GM23338 (cell line): ENCODE data around the gene DACT2. TPM values are rescaled to one million over a fixed set of nuclear protein-coding genes. Genes with fewer than 3 reads are reported as not detected.

ENCODE experiments used
- ATAC-seq: fragments of 200-7000 bp; cut with Tn5 transposase; 3 replicates; pipeline ENCODE4 v1.9.1; 2020
- DNase-seq: peaks from one replicate; pipeline ENCODE4 v3.0.0-alpha.2; 2015; ENCODE audit warnings: low spot score
- H2AFZ ChIP-seq: fragments of 200-600 bp; sonication (generic); 2 replicates; pipeline ENCODE4 v1.8.0; 2016; ENCODE audit warnings: antibody characterized with exemption, mild to moderate bottlenecking, moderate library complexity
- H3F3A ChIP-seq: fragments of 200-600 bp; sonication (generic); replicated peaks from 2 replicates; pipeline ENCODE4 v1.8.0; 2017; ENCODE audit warnings: antibody characterized with exemption, mixed run types, low read depth
- H3K27ac ChIP-seq: fragments of 200-600 bp; sonication (generic); 2 replicates; pipeline ENCODE4 v1.6.1; 2016; ENCODE audit warnings: low read depth
- H3K27me3 ChIP-seq: fragments of 200-600 bp; sonication (generic); 2 replicates; pipeline ENCODE4 v1.8.0; 2016; ENCODE audit warnings: mild to moderate bottlenecking, mixed run types, moderate library complexity; ENCODE audit not compliant: insufficient read depth
- H3K36me3 ChIP-seq: fragments of 200-600 bp; sonication (generic); 2 replicates; pipeline ENCODE4 v1.8.0; 2016; ENCODE audit warnings: mild to moderate bottlenecking; ENCODE audit not compliant: insufficient read depth
- H3K4me1 ChIP-seq: fragments of 200-600 bp; sonication (generic); 2 replicates; pipeline ENCODE4 v1.8.0; 2016; ENCODE audit warnings: mild to moderate bottlenecking, moderate library complexity; ENCODE audit not compliant: insufficient read depth
- H3K4me2 ChIP-seq: fragments of 200-600 bp; sonication (generic); 2 replicates; pipeline ENCODE4 v1.7.1; 2017; ENCODE audit warnings: mixed run types
- H3K4me3 ChIP-seq: fragments of 200-600 bp; sonication (generic); 2 replicates; pipeline ENCODE4 v1.6.1; 2016; ENCODE audit warnings: mixed run types
- H3K79me2 ChIP-seq: fragments of 200-600 bp; sonication (generic); replicated peaks from 2 replicates; pipeline ENCODE4 v1.8.0; 2017; ENCODE audit warnings: mild to moderate bottlenecking; ENCODE audit not compliant: insufficient read depth
- H3K9me2 ChIP-seq: fragments of 200-600 bp; sonication (generic); 2 replicates; pipeline ENCODE4 v1.8.0; 2017; ENCODE audit not compliant: insufficient read depth
- H4K20me1 ChIP-seq: fragments of 200-600 bp; sonication (generic); replicated peaks from 2 replicates; pipeline ENCODE4 v1.8.0; 2017; ENCODE audit warnings: mild to moderate bottlenecking; ENCODE audit not compliant: insufficient read depth
- H3K27ac Mint-ChIP-seq: 2 replicates; pipeline ENCODE4 v1.8.0; 2020; ENCODE audit warnings: inconsistent platforms, mild to moderate bottlenecking, moderate library complexity, mixed read lengths
- H3K27me3 Mint-ChIP-seq: 3 replicates; pipeline ENCODE4 v1.8.0; 2022; ENCODE audit warnings: low read depth, mild to moderate bottlenecking, moderate library complexity, mixed read lengths, inconsistent platforms; ENCODE audit not compliant: insufficient read depth, poor library complexity
- H3K36me3 Mint-ChIP-seq: 3 replicates; pipeline ENCODE4 v1.8.0; 2021; ENCODE audit warnings: low read depth, mild to moderate bottlenecking, inconsistent platforms, moderate library complexity, mixed read lengths
- H3K4me1 Mint-ChIP-seq: 3 replicates; pipeline ENCODE4 v1.8.0; 2020; ENCODE audit warnings: mild to moderate bottlenecking, inconsistent platforms, mixed read lengths
- H3K4me3 Mint-ChIP-seq: 3 replicates; pipeline ENCODE4 v1.8.0; 2021; ENCODE audit warnings: moderate library complexity, mild to moderate bottlenecking, inconsistent platforms, mixed read lengths
- H3K9me3 Mint-ChIP-seq: 3 replicates; pipeline ENCODE4 v1.8.0; 2020; ENCODE audit warnings: moderate library complexity, mild to moderate bottlenecking, inconsistent platforms, mixed read lengths
- CREB1 ChIP-seq: fragments of 250-450 bp; sonication (Bioruptor Pico); IDR thresholded peaks from 2 replicates; pipeline ENCODE4 v1.5.0; 2020; ENCODE audit warnings: low read depth, mild to moderate bottlenecking, moderate library complexity
- EZH2 ChIP-seq: fragments of 200-600 bp; sonication (generic); IDR thresholded peaks from one replicate; pipeline ENCODE4 v1.8.0; 2017; ENCODE audit warnings: antibody characterized with exemption, mild to moderate bottlenecking, low read depth; ENCODE audit not compliant: unreplicated experiment
- EZH2phosphoT487 ChIP-seq: fragments of 200-600 bp; sonication (generic); IDR thresholded peaks from one replicate; pipeline ENCODE4 v1.8.1; 2018; ENCODE audit warnings: antibody characterized with exemption; ENCODE audit not compliant: unreplicated experiment
- JUNB ChIP-seq: IDR thresholded peaks from one replicate; pipeline ENCODE4 v1.6.1; 2016; ENCODE audit warnings: antibody characterized with exemption; ENCODE audit not compliant: unreplicated experiment
- NANOG ChIP-seq: IDR thresholded peaks from 2 replicates; pipeline ENCODE4 v1.6.1; 2016; ENCODE audit warnings: antibody characterized with exemption, borderline replicate concordance
- POLR2AphosphoS5 ChIP-seq: IDR thresholded peaks from 2 replicates; pipeline ENCODE4 v1.6.1; 2016; ENCODE audit warnings: antibody characterized with exemption, low read depth
- STAT1 ChIP-seq: IDR thresholded peaks from one replicate; pipeline ENCODE4 v1.6.1; 2016; ENCODE audit warnings: antibody characterized with exemption; ENCODE audit not compliant: unreplicated experiment
- ZNF114 ChIP-seq: fragments of 250-450 bp; sonication (Bioruptor Pico); IDR thresholded peaks from 2 replicates; pipeline ENCODE4 v1.5.0; 2020; ENCODE audit warnings: mild to moderate bottlenecking, moderate library complexity
- ZNF331 ChIP-seq: fragments of 250-450 bp; sonication (Bioruptor Pico); IDR thresholded peaks from 2 replicates; pipeline ENCODE4 v1.5.0; 2020; ENCODE audit warnings: low read depth, mild to moderate bottlenecking, moderate library complexity
- polyA plus RNA-seq: library from polyadenylated mRNA; unstranded; fragments of >200 nt; fragmentation: Nextera tagmentation; extraction: Ambion mirVana; gene quantifications from 2 replicates; pipeline ENCODE4 v1.2.1, GENCODE V29; 2016
- total RNA-seq: library from RNA; depleted of rRNA; stranded (reverse); fragments of >200 nt; shearing (Covaris generic); gene quantifications from 2 replicates; pipeline ENCODE4 v1.2.3, GENCODE V29; 2014
- TF ChIP-seq, protein P1 (sequence below): IDR thresholded peaks from one replicate; pipeline ENCODE4 v1.6.1; 2018; ENCODE audit warnings: antibody characterized with exemption; ENCODE audit not compliant: unreplicated experiment
- TF ChIP-seq, protein P2 (sequence below): IDR thresholded peaks from 2 replicates; pipeline ENCODE4 v1.6.1; 2016; ENCODE audit warnings: antibody characterized with exemption
- TF ChIP-seq, protein P3 (sequence below): fragments of 250-450 bp; sonication (Bioruptor Pico); IDR thresholded peaks from 2 replicates; pipeline ENCODE4 v1.5.0; 2020; ENCODE audit warnings: mild to moderate bottlenecking, moderate library complexity
- TF ChIP-seq, protein P4 (sequence below), 2 experiments: fragments of 200-600 bp in 1 of 2; sonication (generic) in 1 of 2; conservative IDR thresholded peaks; 2 replicates each; pipeline versions ENCODE4 v1.5.1 to v1.6.1; 2016 to 2017; ENCODE audit warnings: antibody characterized with exemption in 2 of 2, low read depth in 2 of 2, mild to moderate bottlenecking in 2 of 2, moderate library complexity in 1 of 2

DACT2 gene
- total and polyA plus RNA-seq, 2 experiments from 2014 or later, result 1.8 to 10.6 TPM

DNA sequence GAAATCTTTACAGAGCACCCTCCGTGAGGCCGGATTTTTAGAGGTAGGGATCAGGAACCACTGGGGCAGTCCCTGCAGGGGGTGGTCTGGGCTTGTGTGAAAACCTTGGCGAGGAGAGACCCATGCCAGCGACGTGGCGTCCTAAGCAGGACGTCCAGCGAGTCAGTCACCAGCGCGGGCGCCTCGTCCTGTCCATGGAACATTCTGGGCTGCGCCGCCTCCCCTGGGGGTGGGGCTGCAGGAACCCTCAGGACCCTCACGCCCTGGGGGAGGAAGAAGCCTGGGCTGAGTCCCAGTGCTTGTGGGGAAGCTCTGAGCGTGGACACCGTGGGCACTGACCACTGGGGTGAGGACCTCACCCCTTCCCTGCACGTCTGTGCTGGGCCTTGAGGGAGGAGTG, 25.7 kb upstream of the DACT2 start:
- Histone ChIP-seq H3K36me3 (no peaks in the 10 kb centered on the region), H3K79me2 (no peaks in the 10 kb centered on the region), H3F3A (no peaks in the 10 kb centered on the region), H2AFZ (peak overlapping the region; percentile 32; the same call in 1 of the 2 replicates), H3K27me3 (no peaks in the 10 kb centered on the region), H3K4me2 (no peak overlapping the region), H4K20me1 (no peaks in the 10 kb centered on the region), H3K4me1 (no peaks in the 10 kb centered on the region), H3K4me3 (no peak overlapping the region), H3K9me2 (no peaks in the 10 kb centered on the region), H3K27ac (no peak overlapping the region)
- Mint-ChIP-seq H3K27ac (no peak overlapping the region), H3K9me3 (no peaks in the 10 kb centered on the region), H3K36me3 (no peaks in the 10 kb centered on the region; the same call in 2 of the 3 replicates), H3K27me3 (peaks cover 9% of the 10 kb centered on the region), H3K4me3 (no peak overlapping the region), H3K4me1 (peaks cover 9% of the 10 kb centered on the region; the same call in 2 of the 3 replicates)
- ATAC-seq (no peak), DNase-seq (no peak)
- TF ChIP-seq JUNB (no peak), STAT1 (no peak), CREB1 (CRISPR knock-in tag) (no peak), ZNF114 (CRISPR knock-in tag) (no peak), POLR2AphosphoS5 (no peak), EZH2 (no peak), NANOG (no peak), EZH2phosphoT487 (no peak), ZNF331 (no peak)
- TF ChIP-seq, protein P1, sequence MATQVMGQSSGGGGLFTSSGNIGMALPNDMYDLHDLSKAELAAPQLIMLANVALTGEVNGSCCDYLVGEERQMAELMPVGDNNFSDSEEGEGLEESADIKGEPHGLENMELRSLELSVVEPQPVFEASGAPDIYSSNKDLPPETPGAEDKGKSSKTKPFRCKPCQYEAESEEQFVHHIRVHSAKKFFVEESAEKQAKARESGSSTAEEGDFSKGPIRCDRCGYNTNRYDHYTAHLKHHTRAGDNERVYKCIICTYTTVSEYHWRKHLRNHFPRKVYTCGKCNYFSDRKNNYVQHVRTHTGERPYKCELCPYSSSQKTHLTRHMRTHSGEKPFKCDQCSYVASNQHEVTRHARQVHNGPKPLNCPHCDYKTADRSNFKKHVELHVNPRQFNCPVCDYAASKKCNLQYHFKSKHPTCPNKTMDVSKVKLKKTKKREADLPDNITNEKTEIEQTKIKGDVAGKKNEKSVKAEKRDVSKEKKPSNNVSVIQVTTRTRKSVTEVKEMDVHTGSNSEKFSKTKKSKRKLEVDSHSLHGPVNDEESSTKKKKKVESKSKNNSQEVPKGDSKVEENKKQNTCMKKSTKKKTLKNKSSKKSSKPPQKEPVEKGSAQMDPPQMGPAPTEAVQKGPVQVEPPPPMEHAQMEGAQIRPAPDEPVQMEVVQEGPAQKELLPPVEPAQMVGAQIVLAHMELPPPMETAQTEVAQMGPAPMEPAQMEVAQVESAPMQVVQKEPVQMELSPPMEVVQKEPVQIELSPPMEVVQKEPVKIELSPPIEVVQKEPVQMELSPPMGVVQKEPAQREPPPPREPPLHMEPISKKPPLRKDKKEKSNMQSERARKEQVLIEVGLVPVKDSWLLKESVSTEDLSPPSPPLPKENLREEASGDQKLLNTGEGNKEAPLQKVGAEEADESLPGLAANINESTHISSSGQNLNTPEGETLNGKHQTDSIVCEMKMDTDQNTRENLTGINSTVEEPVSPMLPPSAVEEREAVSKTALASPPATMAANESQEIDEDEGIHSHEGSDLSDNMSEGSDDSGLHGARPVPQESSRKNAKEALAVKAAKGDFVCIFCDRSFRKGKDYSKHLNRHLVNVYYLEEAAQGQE, result no peak
- TF ChIP-seq, protein P2, sequence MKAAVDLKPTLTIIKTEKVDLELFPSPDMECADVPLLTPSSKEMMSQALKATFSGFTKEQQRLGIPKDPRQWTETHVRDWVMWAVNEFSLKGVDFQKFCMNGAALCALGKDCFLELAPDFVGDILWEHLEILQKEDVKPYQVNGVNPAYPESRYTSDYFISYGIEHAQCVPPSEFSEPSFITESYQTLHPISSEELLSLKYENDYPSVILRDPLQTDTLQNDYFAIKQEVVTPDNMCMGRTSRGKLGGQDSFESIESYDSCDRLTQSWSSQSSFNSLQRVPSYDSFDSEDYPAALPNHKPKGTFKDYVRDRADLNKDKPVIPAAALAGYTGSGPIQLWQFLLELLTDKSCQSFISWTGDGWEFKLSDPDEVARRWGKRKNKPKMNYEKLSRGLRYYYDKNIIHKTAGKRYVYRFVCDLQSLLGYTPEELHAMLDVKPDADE, result no peak
- TF ChIP-seq, protein P3, sequence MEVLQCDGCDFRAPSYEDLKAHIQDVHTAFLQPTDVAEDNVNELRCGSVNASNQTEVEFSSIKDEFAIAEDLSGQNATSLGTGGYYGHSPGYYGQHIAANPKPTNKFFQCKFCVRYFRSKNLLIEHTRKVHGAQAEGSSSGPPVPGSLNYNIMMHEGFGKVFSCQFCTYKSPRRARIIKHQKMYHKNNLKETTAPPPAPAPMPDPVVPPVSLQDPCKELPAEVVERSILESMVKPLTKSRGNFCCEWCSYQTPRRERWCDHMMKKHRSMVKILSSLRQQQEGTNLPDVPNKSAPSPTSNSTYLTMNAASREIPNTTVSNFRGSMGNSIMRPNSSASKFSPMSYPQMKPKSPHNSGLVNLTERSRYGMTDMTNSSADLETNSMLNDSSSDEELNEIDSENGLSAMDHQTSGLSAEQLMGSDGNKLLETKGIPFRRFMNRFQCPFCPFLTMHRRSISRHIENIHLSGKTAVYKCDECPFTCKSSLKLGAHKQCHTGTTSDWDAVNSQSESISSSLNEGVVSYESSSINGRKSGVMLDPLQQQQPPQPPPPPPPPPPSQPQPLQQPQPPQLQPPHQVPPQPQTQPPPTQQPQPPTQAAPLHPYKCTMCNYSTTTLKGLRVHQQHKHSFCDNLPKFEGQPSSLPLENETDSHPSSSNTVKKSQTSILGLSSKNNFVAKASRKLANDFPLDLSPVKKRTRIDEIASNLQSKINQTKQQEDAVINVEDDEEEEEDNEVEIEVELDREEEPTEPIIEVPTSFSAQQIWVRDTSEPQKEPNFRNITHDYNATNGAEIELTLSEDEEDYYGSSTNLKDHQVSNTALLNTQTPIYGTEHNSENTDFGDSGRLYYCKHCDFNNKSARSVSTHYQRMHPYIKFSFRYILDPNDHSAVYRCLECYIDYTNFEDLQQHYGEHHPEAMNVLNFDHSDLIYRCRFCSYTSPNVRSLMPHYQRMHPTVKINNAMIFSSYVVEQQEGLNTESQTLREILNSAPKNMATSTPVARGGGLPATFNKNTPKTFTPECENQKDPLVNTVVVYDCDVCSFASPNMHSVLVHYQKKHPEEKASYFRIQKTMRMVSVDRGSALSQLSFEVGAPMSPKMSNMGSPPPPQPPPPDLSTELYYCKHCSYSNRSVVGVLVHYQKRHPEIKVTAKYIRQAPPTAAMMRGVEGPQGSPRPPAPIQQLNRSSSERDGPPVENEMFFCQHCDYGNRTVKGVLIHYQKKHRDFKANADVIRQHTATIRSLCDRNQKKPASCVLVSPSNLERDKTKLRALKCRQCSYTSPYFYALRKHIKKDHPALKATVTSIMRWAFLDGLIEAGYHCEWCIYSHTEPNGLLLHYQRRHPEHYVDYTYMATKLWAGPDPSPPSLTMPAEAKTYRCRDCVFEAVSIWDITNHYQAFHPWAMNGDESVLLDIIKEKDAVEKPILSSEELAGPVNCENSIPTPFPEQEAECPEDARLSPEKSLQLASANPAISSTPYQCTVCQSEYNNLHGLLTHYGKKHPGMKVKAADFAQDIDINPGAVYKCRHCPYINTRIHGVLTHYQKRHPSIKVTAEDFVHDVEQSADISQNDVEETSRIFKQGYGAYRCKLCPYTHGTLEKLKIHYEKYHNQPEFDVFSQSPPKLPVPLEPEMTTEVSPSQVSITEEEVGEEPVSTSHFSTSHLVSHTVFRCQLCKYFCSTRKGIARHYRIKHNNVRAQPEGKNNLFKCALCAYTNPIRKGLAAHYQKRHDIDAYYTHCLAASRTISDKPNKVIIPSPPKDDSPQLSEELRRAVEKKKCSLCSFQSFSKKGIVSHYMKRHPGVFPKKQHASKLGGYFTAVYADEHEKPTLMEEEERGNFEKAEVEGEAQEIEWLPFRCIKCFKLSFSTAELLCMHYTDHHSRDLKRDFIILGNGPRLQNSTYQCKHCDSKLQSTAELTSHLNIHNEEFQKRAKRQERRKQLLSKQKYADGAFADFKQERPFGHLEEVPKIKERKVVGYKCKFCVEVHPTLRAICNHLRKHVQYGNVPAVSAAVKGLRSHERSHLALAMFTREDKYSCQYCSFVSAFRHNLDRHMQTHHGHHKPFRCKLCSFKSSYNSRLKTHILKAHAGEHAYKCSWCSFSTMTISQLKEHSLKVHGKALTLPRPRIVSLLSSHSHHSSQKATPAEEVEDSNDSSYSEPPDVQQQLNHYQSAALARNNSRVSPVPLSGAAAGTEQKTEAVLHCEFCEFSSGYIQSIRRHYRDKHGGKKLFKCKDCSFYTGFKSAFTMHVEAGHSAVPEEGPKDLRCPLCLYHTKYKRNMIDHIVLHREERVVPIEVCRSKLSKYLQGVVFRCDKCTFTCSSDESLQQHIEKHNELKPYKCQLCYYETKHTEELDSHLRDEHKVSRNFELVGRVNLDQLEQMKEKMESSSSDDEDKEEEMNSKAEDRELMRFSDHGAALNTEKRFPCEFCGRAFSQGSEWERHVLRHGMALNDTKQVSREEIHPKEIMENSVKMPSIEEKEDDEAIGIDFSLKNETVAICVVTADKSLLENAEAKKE, result no peak
- TF ChIP-seq, protein P4, sequence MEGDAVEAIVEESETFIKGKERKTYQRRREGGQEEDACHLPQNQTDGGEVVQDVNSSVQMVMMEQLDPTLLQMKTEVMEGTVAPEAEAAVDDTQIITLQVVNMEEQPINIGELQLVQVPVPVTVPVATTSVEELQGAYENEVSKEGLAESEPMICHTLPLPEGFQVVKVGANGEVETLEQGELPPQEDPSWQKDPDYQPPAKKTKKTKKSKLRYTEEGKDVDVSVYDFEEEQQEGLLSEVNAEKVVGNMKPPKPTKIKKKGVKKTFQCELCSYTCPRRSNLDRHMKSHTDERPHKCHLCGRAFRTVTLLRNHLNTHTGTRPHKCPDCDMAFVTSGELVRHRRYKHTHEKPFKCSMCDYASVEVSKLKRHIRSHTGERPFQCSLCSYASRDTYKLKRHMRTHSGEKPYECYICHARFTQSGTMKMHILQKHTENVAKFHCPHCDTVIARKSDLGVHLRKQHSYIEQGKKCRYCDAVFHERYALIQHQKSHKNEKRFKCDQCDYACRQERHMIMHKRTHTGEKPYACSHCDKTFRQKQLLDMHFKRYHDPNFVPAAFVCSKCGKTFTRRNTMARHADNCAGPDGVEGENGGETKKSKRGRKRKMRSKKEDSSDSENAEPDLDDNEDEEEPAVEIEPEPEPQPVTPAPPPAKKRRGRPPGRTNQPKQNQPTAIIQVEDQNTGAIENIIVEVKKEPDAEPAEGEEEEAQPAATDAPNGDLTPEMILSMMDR (conservative IDR thresholded peaks at IDR 0.05; ENCODE audit: low read depth in 2 of 2), result no peak
